Ovary (tissue), 3 donors: ENCODE measurements around the gene ZW10.

ENCODE experiments used
- EP300 ChIP-seq: sonication (generic); formaldehyde crosslinking; IDR thresholded peaks from one replicate; pipeline ENCODE4 v1.6.1; 2017; ENCODE audit warnings: antibody characterized with exemption
- POLR2A ChIP-seq: fragments of 450-650 bp; IDR thresholded peaks from one replicate; pipeline ENCODE4 v1.6.1; 2017; ENCODE audit warnings: antibody characterized with exemption, mild to moderate bottlenecking, moderate library complexity
- TF ChIP-seq, protein P1 (sequence below), 3 donors: fragments of 450-650 bp in 2 of 3; fragments of 200-600 bp in 1 of 3; IDR thresholded peaks; one replicate each; pipeline versions ENCODE4 v1.5.1 to v1.8.0; 2016 to 2022; ENCODE audit warnings: antibody characterized with exemption in 3 of 3, mild to moderate bottlenecking in 1 of 3
- donor health status: DM: no; HTN: no; CAD: no.

DNA sequence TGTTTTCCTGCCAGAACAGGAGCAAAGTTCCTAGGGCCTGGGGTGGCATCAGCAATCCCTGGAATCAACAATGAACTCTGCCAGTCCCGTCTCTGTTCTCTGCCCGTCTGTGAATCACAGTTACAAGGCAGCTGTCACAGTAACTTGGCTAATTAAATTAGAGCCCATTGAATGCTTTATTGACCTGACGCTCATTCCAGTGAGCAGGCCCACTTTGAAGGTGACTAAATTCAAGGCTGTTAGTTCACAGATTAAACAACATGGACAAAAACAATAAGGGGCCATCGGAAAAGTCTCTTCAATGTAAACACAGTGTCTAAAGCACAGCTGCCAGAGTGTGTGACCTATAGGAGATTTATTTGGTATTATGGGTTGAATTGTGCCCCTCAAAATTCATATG, 49.7 kb downstream of the ZW10 start:
- TF ChIP-seq, protein P1, sequence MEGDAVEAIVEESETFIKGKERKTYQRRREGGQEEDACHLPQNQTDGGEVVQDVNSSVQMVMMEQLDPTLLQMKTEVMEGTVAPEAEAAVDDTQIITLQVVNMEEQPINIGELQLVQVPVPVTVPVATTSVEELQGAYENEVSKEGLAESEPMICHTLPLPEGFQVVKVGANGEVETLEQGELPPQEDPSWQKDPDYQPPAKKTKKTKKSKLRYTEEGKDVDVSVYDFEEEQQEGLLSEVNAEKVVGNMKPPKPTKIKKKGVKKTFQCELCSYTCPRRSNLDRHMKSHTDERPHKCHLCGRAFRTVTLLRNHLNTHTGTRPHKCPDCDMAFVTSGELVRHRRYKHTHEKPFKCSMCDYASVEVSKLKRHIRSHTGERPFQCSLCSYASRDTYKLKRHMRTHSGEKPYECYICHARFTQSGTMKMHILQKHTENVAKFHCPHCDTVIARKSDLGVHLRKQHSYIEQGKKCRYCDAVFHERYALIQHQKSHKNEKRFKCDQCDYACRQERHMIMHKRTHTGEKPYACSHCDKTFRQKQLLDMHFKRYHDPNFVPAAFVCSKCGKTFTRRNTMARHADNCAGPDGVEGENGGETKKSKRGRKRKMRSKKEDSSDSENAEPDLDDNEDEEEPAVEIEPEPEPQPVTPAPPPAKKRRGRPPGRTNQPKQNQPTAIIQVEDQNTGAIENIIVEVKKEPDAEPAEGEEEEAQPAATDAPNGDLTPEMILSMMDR (IDR thresholded peaks at IDR 0.05), result no peak
- TF ChIP-seq EP300, result no peak
- TF ChIP-seq POLR2A, result no peak
